Brain microvascular endothelial cell (primary cell): ENCODE measurements around the gene TNIK.

Source experiments
- DNase-seq: peaks from one replicate; pipeline ENCODE4 v3.0.0-alpha.2; 2020
- H3K27ac ChIP-seq: fragments of 250-450 bp; sonication (Bioruptor Pico); 2 replicates; pipeline ENCODE4 v1.5.1; 2020; ENCODE audit warnings: mild to moderate bottlenecking, moderate library complexity
- H3K27me3 ChIP-seq: fragments of 250-450 bp; sonication (Bioruptor Pico); replicated peaks from 2 replicates; pipeline ENCODE4 v1.5.1; 2020; ENCODE audit warnings: mild to moderate bottlenecking
- H3K36me3 ChIP-seq: fragments of 250-450 bp; sonication (Bioruptor Pico); replicated peaks from 2 replicates; pipeline ENCODE4 v1.5.1; 2020; ENCODE audit warnings: mild to moderate bottlenecking
- H3K4me3 ChIP-seq: 2 replicates; pipeline ENCODE4 v1.5.1; 2011; ENCODE audit warnings: low read depth, mild to moderate bottlenecking, control low read depth, low read length, moderate library complexity
- in situ Hi-C: cut with HindIII; loops from 2 replicates; pipeline ENCODE4 v1.10.0; 2017; ENCODE audit warnings: low sequenced_read_pairs, low pct_ligation_motif_present
- TF ChIP-seq, protein P1 (sequence below): IDR thresholded peaks from 2 replicates; pipeline ENCODE4 v1.5.1; 2011; ENCODE audit warnings: low read depth, mild to moderate bottlenecking, moderate library complexity, low read length, control low read depth, inconsistent platforms; ENCODE audit errors: missing control alignments

The TNIK gene

DNA sequence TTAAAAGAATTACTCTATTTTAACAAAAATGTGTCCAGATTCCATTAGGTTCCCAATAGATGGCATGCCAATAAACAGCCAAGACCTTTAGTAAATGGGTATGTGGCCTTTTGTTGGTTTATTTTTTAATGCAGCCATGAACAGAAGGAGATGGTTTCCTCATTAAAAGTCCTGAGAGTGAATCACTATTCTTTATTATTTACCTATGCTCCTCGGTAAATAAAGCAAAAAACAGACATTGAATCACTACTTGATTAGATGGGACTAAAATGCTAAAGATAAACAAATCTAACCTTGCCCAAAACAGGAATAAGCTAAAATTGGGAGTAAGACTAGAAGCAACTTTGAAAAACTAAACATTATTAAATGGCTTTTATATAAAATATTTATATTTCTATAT lies 94.2 kb downstream of the TNIK start:
- Histone ChIP-seq H3K36me3 (no peaks in the 10 kb centered on the region), H3K4me3 (no peak overlapping the region), H3K27me3 (no peaks in the 10 kb centered on the region), H3K27ac (no peak overlapping the region)
- in situ Hi-C loops, result no loop called here
- TF ChIP-seq, protein P1, sequence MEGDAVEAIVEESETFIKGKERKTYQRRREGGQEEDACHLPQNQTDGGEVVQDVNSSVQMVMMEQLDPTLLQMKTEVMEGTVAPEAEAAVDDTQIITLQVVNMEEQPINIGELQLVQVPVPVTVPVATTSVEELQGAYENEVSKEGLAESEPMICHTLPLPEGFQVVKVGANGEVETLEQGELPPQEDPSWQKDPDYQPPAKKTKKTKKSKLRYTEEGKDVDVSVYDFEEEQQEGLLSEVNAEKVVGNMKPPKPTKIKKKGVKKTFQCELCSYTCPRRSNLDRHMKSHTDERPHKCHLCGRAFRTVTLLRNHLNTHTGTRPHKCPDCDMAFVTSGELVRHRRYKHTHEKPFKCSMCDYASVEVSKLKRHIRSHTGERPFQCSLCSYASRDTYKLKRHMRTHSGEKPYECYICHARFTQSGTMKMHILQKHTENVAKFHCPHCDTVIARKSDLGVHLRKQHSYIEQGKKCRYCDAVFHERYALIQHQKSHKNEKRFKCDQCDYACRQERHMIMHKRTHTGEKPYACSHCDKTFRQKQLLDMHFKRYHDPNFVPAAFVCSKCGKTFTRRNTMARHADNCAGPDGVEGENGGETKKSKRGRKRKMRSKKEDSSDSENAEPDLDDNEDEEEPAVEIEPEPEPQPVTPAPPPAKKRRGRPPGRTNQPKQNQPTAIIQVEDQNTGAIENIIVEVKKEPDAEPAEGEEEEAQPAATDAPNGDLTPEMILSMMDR, result no peak
- DNase-seq, result no peak

GRCh38 chr3:171365489-171365888 lies 94.7 kb downstream of the TNIK start:
- in situ Hi-C loops, result no loop called here
- no peaks in the 10 kb centered on the region for H3K27me3 ChIP-seq
- H3K4me3 ChIP-seq, result no peak overlapping the region
- no peaks in the 10 kb centered on the region for H3K36me3 ChIP-seq
- TF ChIP-seq, protein P1, result no peak
- DNase-seq, result no peak
- no peak overlapping the region for H3K27ac ChIP-seq

DNA sequence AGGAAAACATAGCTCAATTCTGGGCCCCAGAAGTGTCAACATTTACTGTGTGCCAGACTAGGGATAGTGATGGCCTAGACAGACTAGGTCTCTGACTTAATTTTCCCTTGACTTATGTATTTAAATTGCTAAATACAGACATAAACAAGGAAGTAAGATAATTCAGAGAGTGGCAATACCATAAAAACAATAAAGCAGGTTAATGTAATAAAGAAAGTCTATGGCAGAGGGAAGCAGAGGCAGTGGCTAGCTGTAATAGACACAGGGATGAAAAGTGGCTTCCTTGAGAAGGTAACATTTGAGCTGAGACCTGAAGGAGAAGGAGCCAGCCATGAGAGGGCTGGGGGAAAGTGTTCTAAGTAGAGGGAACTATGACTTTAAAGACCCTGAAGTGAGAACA lies 95.7 kb downstream of the TNIK start:
- TF ChIP-seq, protein P1, result no peak
- no peaks in the 10 kb centered on the region for H3K27me3 ChIP-seq
- in situ Hi-C loops, result no loop called here
- H3K36me3 ChIP-seq, result no peaks in the 10 kb centered on the region
- no peak overlapping the region for H3K4me3 ChIP-seq
- no peak for DNase-seq
- no peak overlapping the region for H3K27ac ChIP-seq

DNA sequence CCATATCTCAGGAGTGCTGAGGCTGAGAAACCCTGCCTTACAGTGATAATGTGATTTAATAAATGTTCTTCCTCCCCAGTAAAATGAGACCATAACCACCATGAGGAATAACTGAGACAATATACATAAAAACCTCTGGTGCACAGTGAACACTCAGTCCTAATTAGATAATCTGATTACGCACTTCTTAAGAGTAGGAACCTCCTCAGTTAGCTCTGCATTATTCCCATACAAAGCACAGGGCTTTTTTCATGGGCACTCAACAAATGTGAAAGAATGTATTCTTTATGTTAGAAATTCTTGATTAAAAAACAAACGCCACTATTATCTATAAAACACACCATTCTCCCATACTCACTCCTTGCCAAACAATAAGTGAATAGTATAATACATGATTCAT lies 97.0 kb downstream of the TNIK start:
- DNase-seq, result no peak
- no peak overlapping the region for H3K27ac ChIP-seq
- no peak overlapping the region for H3K4me3 ChIP-seq
- in situ Hi-C loops, result no loop called here
- TF ChIP-seq, protein P1, result no peak
- H3K27me3 ChIP-seq, result no peaks in the 10 kb centered on the region
- no peaks in the 10 kb centered on the region for H3K36me3 ChIP-seq

- TF ChIP-seq, protein P1, result no peak
- H3K27ac ChIP-seq, result no peak overlapping the region
- no peaks in the 10 kb centered on the region for H3K36me3 ChIP-seq
- no peaks in the 10 kb centered on the region for H3K27me3 ChIP-seq
- no peak overlapping the region for H3K4me3 ChIP-seq
- in situ Hi-C loops, result no loop called here
- DNase-seq, result no peak
These were observed 97.6 kb downstream of the TNIK start for GRCh38 chr3:171362575-171362974.

DNA sequence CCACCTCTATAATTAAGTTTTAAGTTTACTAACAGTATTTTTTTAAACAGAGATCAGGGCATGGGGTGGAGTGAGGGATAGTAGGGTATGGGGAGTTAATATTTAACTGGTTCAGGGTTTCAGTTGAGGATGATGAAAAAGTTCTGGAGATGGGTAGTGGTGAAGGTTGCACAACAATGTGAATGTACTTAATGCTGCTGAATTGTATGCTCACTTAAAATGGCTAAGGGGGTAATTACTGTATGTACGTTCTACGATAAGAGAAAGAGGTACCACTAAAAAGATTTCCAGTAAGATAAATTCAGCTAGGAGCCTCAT lies 101.4 kb downstream of the TNIK start:
- TF ChIP-seq, protein P1, result no peak
- H3K36me3 ChIP-seq, result no peaks in the 10 kb centered on the region

More for the DNA sequence above, 101.4 kb downstream of the TNIK start:
- no peaks in the 10 kb centered on the region for H3K27me3 ChIP-seq
- H3K4me3 ChIP-seq, result no peak overlapping the region
- in situ Hi-C loops, result no loop called here
- no peak overlapping the region for H3K27ac ChIP-seq
- no peak for DNase-seq
